GM18868 (cell line): ENCODE results near the gene GGPS1.
"Not testable (repeated sequence)": the region's sequence is repeated elsewhere in the genome, so short reads cannot be mapped to it uniquely, and the experiment has no call there.

ENCODE experiments used
- ATAC-seq: cut with Tn5 transposase; IDR thresholded peaks from one replicate; pipeline ENCODE4 v1.9.1; 2021; ENCODE audit warnings: mild to moderate bottlenecking, moderate library complexity; ENCODE audit not compliant: unreplicated experiment

The GGPS1 gene

GRCh38 chr1:235336903-235337302 lies 8.5 kb downstream of the GGPS1 start:
- peak; percentile 40 for ATAC-seq

- no peak for ATAC-seq
These were observed 11.4 kb downstream of the GGPS1 start for GRCh38 chr1:235339746-235340145.

GRCh38 chr1:235341334-235341733 lies 13.0 kb downstream of the GGPS1 start:
- ATAC-seq = no peak

GRCh38 chr1:235342039-235342438 lies 13.7 kb downstream of the GGPS1 start:
- ATAC-seq = no peak

GRCh38 chr1:235342471-235342870 lies 14.1 kb downstream of the GGPS1 start:
- ATAC-seq = no peak

GRCh38 chr1:235343726-235344125 lies 15.4 kb downstream of the GGPS1 start:
- no peak for ATAC-seq

GRCh38 chr1:235351441-235351840 lies 23.1 kb downstream of the GGPS1 start:
- no peak for ATAC-seq

GRCh38 chr1:235351898-235352297 lies 23.5 kb downstream of the GGPS1 start:
- no peak for ATAC-seq

- ATAC-seq = no peak
These were observed 29.4 kb downstream of the GGPS1 start for GRCh38 chr1:235357485-235358373.

GRCh38 chr1:235358899-235359298 lies 30.5 kb downstream of the GGPS1 start:
- no peak for ATAC-seq

GRCh38 chr1:235364189-235364588 lies 35.8 kb downstream of the GGPS1 start:
- not testable (repeated sequence) for ATAC-seq

- no peak for ATAC-seq
These were observed 37.9 kb downstream of the GGPS1 start for GRCh38 chr1:235366286-235366685.

GRCh38 chr1:235367000-235367908 lies 38.9 kb downstream of the GGPS1 start, which contains the start of gene TBCE:
Gene TBCE (plus strand): TSS chr1:235367427. CDS start chr1:235380050, 12,623 bp downstream.
- ATAC-seq = peak; percentile 100

GRCh38 chr1:235368428-235368827 lies 40.1 kb downstream of the GGPS1 start:
- ATAC-seq = no peak

GRCh38 chr1:235369802-235370201 lies 41.4 kb downstream of the GGPS1 start:
- no peak for ATAC-seq

- ATAC-seq = no peak
These were observed 47.7 kb downstream of the GGPS1 start for GRCh38 chr1:235375919-235376605.

- not testable (repeated sequence) for ATAC-seq
These were observed 49.9 kb downstream of the GGPS1 start for GRCh38 chr1:235378134-235378735.

- not testable (repeated sequence) for ATAC-seq
These were observed 53.8 kb downstream of the GGPS1 start for GRCh38 chr1:235381955-235382739.

- not testable (repeated sequence) for ATAC-seq
These were observed 57.3 kb downstream of the GGPS1 start for GRCh38 chr1:235385633-235386032.

- no peak for ATAC-seq
These were observed 63.5 kb downstream of the GGPS1 start for GRCh38 chr1:235391874-235392273.
